ENCODE data around the gene RAB3GAP2.
"Not testable (repeated sequence)": the region's sequence is repeated elsewhere in the genome, so short reads cannot be mapped to it uniquely, and the experiment has no call there.

The RAB3GAP2 gene

GRCh38 chr1:220239213-220239612, 33.0 kb downstream of the RAB3GAP2 start:
- DNase-seq = no peak

GRCh38 chr1:220236278-220236677, 36.0 kb downstream of the RAB3GAP2 start:
- not testable (repeated sequence) for DNase-seq

DNA sequence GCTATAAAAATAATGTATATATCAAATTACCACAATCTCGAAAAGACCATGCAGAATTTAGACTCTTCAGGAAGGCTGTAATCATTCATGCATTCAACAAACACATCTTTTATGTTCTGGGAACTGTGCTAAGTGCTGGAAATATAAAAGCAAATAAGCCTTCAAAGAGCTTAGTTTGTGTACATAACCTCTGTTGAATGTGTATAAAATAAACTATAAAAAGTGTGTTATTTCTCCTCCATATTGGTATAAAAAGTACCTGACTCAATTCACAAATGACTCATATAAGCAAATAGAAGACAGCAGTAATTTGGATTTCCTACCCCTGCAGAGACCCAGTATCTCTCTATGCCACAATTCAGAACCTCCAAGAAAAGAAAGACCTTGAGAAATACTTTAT, 36.8 kb downstream of the RAB3GAP2 start:
- DNase-seq = no peak

DNA sequence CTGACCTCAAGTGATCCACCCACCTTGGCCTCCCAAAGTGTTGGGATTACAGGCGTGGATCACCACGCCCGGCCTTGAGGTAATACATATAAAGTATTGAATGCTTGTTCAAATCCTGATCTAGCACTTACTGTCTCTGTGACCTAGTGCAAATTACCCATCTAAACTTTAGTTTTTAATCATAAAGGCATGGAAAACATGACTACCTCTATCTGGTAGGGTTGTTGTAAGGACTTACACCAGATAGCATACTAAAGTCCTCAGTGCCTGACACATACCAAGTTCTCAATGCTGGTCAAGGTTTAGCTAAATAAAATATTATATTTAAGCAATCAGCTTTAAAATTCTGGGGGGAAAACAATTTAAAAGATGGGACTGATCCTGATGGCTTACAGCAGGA, 38.3 kb downstream of the RAB3GAP2 start:
- no peak for DNase-seq

GRCh38 chr1:220229771-220230170, 42.5 kb downstream of the RAB3GAP2 start:
- no peak for DNase-seq

GRCh38 chr1:220227393-220227792, 44.9 kb downstream of the RAB3GAP2 start:
- DNase-seq = no peak

GRCh38 chr1:220226752-220227151, 45.5 kb downstream of the RAB3GAP2 start:
- no peak for DNase-seq

DNA sequence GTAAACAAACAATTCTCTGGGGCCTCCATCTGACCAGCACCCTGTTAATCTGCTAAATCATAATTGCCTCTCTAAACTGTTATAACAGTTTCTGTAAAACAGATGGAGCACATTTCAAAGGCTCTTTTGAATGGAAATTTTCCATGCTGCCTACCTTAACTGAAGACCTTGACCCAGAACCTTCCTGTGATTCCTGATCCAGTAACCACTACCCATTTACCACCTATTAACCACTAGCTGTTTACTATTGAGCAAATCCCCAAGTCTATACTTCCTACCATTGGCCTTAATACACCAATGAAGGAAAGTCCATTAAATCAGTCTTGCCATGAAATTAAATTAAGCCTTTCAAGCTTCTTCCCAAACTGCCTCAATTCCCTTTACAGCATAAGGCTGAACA, 46.3 kb downstream of the RAB3GAP2 start:
- DNase-seq = no peak

- DNase-seq = no peak
Observed at GRCh38 chr1:220224611-220225124, 47.6 kb downstream of the RAB3GAP2 start.

- no peak for DNase-seq
Observed at GRCh38 chr1:220224033-220224432, 48.2 kb downstream of the RAB3GAP2 start.

DNA sequence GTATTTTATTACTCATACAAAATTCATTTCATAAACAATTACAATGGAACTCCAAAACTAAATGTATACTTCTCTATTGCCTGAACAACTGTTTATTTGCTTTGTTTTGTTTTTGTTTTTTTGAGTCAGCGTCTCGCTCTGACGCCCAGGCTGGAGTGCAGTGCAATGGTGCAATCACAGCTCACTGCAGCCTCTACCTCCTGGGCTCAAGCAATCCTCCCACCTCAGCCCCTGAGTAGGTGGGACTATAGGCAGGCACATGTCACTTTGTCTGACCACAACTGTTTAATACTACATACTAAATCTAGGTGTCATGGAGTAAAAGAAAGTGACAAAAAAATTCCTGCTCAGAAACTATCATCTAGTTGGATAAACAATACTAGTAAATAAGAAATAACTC, 49.3 kb downstream of the RAB3GAP2 start:
- DNase-seq = no peak

DNA sequence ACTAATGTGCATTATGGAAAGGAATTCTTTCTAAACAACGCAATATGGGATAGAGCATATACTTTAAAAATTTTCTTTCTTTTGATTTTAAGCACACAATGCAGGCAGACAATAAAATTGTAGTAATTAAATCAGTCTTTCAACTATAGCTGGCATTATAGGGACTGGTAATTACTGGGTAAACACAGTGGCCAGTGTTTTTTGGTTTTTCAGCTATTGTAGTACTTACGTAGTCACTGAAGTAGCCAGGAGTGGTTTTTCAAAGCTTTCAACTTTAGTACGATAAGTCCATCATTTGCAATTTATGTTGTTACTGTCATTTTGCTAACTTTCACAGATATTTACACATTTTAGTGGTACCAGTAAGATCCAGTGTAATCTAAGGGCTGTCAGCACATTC, 50.6 kb downstream of the RAB3GAP2 start:
- no peak for DNase-seq

DNA sequence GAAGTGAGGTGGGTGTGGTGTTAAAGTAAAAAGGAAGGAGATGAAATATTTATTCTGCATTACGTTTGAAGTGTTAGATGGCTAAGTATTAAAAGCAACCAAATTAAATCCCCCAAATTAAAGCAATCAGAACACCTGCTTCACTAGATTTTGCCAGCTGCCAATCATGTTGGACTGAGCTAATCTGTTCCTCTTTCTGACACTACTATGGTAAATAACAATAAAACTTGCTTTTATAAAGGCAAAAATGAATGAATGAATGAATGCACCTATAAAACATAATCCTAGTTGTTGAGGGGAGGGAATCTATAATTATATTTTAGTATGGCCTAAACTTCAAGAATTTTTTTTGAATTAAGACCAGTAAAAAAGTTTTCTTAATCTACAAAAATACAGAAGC, 51.0 kb downstream of the RAB3GAP2 start:
- DNase-seq = no peak

DNA sequence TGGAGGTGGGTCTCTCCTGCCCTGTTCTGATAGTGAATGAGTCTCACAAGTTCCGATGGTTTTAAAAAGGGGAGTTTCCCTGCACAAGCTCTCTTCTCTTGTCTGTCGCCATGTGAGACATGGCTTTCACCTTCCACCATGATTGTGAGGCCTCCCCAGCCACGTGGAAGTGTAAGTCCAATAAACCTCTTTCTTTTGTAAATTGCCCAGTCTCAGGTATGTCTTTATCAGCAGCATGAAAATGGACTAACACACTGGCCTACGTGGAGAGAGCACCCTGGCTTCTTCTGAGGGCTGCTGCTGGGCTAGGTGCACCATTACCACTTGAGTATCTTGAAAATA, 51.6 kb downstream of the RAB3GAP2 start:
- DNase-seq = not testable (repeated sequence)

- no peak for DNase-seq
Observed at GRCh38 chr1:220219865-220220698, 52.2 kb downstream of the RAB3GAP2 start.

- no peak for DNase-seq
Observed at GRCh38 chr1:220219136-220219442, 53.2 kb downstream of the RAB3GAP2 start.

DNA sequence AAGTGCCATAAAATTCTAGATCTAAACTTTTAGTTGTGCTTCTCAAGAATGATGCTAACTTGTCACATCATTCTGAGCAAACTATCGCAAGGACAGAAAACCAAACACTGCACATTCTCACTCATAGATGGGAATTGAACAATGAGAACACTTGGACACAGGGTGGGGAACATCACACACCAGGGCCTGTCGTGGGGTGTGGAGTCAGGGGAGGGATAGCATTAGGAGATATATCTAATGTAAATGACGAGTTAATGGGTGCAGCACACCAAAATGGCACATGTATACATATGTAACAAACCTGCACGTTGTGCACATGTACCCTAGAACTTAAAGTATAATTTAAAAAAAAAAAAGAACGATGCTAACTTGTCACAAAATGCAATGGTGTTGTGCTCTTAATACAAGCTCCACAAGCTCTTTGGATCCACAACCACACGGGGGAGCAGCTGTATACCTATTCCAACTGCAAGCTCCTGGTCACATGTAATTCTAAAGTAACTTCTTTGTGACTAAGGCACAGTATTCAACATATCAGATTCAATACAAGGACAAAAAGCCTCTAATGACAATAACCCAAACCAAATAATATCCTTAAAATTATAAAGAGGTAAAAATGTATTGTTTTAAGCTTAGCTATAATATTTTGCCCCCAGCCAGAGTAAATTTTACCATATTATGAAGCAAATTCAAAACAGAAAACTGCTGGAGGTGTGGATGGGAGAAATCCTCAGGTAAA, 53.7 kb downstream of the RAB3GAP2 start:
- peak; percentile 71 for DNase-seq

GRCh38 chr1:220217383-220217988, 54.8 kb downstream of the RAB3GAP2 start:
- no peak for DNase-seq

DNA sequence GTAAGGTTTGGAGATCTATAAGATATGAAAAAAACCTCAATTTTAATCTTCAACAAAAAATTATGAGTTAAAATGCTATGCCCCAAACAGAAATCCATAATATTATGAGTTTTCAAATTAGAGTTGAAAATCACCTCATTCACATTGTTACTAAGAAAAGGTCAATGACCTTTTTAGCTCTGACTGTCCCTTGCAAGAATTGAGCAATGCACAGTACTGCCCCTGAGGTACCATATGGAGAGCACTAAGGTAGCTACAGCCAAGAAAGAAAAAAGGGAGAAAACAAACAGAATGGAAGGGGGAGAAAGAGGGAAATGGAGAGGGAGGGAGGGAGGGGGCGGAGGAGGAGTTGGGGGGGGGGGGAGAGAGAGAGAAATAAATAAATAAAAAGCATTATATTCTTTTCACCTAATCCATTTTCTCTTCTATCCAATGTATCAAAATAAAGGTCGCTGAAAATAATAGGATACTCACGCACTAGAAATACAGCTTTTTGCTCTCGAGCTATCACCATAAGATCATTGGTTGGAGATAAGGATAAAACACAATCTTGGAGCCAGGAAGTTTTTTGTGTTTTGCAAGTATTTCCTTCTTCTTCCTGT, 58.8 kb downstream of the RAB3GAP2 start:
- DNase-seq = no peak

- no peak for DNase-seq
Observed at GRCh38 chr1:220207411-220207810, 64.8 kb downstream of the RAB3GAP2 start.

DNA sequence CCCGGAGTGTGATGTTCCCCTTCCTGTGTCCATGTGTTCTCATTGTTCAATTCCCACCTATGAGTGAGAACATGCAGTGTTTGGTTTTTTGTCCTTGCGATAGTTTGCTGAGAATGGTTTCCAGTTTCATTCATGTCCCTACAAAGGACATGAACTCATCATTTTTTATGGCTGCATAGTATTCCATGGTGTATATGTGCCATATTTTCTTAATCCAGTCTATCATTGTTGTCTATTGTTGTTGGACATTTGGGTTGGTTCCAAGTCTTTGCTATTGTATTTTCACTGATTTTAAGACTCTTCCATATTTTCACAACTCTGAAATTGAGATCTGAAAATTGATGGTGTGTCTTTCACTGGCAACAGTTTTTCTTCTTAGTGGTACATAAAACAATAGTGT, 67.5 kb downstream of the RAB3GAP2 start:
- DNase-seq = not testable (repeated sequence)

- DNase-seq = no peak
Observed at GRCh38 chr1:220203816-220204215, 68.4 kb downstream of the RAB3GAP2 start.

DNA sequence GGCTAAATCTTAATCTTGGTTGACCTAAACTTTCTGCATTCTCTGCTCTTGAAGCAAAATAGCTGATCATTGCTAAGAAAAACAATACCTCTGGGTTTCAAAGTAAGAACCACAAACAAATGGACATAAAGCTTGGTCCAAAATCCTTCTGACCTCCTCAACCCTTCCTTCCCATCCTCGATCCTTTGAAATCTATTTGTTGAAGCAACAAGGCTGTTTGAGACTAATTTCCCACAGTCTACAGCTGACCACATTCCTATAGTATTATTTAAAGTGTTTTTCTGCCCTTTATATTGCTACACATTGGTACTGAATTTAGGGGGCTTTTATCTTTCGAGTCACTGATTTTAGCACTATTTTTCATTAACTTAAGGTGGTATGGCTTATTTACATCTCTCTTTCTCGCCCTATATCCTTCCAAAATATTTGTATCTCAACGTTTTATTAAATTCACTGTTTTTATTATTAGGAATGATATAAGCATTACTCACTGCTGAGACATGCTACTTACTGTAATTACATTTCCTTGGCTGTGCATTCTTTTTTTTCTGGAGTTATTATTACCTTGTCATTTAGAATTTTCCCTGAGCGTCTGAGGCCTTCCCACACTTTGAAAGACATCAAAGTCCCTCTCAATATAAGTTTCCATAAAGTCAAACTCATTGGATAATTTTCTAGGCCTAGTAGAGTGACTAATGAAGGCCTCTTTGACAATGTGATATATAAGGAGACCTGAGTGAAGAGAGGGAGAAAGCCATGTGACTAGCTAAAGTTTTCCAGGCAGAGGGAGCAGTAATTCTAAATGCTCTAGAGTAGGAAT, 73.9 kb downstream of the RAB3GAP2 start:
- no peak for DNase-seq
